Measurements from ENCODE around the gene BMPR1B.
"Not testable (repeated sequence)": the region's sequence is repeated elsewhere in the genome, so short reads cannot be mapped to it uniquely, and the experiment has no call there.

The BMPR1B gene

GRCh38 chr4:94763005-94763404, 5.2 kb downstream of the BMPR1B start:
- no peak for DNase-seq (ENCODE audit: low read depth)

GRCh38 chr4:94763500-94763899, 5.7 kb downstream of the BMPR1B start:
- no peak for DNase-seq (ENCODE audit: low read depth)

DNA sequence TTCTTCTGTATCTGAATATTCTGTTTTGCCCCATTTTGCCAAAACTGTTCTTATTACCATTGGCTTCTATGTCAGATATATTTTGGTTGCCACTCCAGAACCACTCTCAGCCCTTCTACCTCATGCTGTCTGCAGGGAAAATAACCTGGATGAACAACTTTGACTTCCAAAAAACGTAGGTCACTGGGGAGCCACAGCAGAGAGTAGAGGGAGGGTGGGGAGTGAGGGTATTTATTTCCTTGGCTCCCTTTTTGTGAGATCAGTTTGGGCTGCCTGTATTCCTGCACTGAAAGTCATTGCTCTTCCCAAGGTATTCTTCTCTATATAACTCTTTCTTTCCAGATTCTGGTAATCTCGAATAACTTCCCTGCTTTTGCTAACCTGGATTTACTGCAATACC, 6.3 kb downstream of the BMPR1B start:
- DNase-seq (ENCODE audit: low read depth), result no peak

DNA sequence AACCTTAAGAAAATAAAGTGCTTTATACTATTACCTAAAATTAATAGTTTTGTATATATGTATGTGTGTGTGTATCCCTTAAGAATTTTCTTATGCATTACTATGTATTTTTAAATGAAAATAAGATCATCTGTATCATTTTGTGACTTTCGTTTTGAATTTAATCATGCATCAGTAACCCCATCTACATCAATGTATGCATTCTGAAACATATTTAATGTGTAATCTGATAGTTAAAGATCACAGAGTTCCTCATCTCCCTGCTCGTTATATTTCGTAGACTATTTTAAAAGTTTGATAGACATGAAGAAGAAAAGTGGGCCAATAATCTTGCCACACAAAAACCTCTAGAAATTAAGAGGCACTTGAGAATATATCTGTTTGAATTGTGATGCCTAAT, 7.4 kb downstream of the BMPR1B start:
- no peak for DNase-seq (ENCODE audit: low read depth)

GRCh38 chr4:94765648-94766047, 7.9 kb downstream of the BMPR1B start:
- DNase-seq (ENCODE audit: low read depth), result no peak

DNA sequence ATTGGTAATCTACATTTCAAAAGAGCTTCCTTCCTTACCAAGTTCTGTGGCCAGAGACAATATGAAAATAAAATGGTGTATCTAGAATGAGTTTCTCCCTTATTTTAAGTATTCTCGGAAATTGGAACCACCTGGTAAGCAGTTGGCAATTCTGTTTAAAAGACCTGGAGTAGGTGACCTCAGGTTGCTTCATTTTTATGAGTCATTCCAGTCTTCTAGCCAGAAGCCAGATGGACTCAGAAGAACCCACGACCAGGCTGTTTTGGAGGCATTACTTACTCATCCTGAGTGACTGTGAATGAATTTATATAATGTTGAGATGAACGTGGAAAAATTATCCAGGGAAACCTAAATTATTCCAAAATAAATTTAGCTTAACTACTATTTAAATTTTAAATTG, 9.1 kb downstream of the BMPR1B start:
- peak; percentile 51 for DNase-seq (ENCODE audit: low read depth)

DNA sequence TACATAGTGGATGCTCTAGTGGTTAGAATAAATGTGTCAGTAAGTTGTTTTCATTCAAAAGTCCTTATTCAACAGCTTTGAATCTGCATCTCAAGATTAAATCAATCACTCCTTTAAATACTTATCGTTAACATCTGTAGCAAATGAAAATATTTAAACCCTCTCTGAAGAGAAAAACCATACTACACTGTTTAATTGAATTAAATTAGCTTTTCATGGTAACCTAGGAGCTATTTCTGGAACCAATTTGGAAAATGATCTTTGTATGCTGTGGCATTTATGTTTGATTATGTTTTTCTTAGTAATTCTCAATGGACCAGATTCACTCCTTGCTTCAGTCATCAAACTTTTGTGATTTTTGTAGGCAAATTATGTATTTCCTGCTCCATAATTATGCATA, 9.7 kb downstream of the BMPR1B start:
- DNase-seq (ENCODE audit: low read depth), result no peak

- DNase-seq (ENCODE audit: low read depth), result no peak
Measured at GRCh38 chr4:94782707-94783106, 25.0 kb downstream of the BMPR1B start.

GRCh38 chr4:94791701-94792100, 33.9 kb downstream of the BMPR1B start:
- no peak for DNase-seq (ENCODE audit: low read depth)

GRCh38 chr4:94798808-94799207, 41.1 kb downstream of the BMPR1B start:
- peak; percentile 39 for DNase-seq (ENCODE audit: low read depth)

GRCh38 chr4:94801016-94801415, 43.3 kb downstream of the BMPR1B start:
- DNase-seq (ENCODE audit: low read depth), result no peak

GRCh38 chr4:94802091-94802490, 44.3 kb downstream of the BMPR1B start:
- no peak for DNase-seq (ENCODE audit: low read depth)

DNA sequence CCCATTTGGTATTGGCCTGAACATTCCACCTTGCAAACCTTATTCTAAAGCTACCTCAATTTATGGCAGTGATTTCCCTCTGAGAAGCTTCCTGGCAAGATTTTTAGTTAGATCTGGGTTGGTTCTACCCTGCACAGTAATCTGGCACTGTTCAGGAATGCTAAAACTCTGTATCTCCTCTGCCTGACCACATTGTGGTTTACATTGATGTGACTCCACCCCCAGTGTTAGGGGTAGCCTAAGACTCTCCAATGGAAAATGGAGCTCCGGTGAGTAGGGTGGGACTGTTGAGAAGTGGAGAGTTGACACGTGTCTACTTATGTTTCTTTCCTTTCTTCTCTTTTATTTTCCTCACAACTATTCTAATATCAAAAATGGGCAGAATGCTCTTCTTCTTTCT, 45.4 kb downstream of the BMPR1B start:
- peak; percentile 26 for DNase-seq (ENCODE audit: low read depth)

- no peak for DNase-seq (ENCODE audit: low read depth)
Measured at GRCh38 chr4:94804650-94805049, 46.9 kb downstream of the BMPR1B start.

GRCh38 chr4:94806376-94806775, 48.6 kb downstream of the BMPR1B start:
- DNase-seq (ENCODE audit: low read depth), result no peak

- no peak for DNase-seq (ENCODE audit: low read depth)
Measured at GRCh38 chr4:94811643-94812042, 53.9 kb downstream of the BMPR1B start.

DNA sequence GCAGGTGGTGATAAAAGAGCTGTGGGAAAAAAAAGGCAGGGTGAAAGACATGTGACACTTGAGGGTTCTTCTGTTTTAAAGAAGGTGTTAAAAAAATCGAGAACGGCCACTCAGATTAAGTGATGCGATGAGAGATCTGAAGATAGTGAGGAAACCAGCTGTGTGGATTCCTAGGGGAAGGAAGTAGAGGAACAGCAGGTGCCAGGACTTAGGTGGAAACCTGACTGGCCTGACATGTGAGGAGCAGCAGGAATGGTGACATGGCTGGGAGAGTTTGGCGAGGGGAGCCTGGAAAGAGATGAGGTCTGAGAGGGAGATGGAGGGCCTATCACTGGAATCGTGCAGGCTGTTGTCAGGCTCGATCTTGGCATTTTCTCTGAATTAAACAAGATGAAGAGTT, 55.5 kb downstream of the BMPR1B start:
- DNase-seq (ENCODE audit: low read depth), result no peak

GRCh38 chr4:94814237-94814636, 56.5 kb downstream of the BMPR1B start:
- DNase-seq (ENCODE audit: low read depth), result no peak

DNA sequence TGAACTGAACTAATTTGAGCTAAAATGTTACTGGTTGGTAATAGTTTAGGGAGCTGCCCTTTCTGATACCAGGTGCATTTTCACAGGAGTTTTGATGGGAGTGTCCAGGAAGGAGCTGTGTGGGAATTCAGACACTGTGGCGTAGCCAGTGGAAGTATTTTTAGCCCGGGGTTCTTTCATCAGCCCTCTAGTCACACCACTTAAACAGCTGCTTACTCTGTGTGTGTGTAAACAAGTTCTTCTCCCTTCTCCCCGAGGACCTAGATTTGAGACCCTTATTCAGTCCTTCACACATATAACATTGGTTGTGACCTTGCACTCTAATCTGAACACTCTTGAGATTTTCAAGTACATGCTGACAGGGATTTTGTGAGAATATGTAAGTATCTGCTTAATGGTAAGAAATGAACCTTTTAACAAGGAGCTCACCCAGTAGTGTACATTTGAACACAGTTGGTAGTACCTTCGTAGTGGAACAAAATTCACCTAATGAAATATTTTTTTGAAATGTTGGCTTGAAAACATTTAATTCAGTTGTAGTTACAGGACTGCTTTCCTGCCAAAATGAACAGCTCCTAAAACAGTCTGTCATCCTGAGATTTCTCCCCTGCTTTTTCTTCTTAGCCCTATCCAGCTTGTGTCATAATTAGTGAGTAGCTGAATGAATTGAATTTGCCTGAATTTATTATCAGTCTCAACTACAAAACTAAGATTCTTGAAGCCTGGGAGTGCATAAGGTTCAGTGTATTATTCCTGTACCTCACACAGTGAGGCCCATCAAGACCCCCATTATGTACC, 61.8 kb downstream of the BMPR1B start:
- no peak for DNase-seq (ENCODE audit: low read depth)

- DNase-seq (ENCODE audit: low read depth), result no peak
Measured at GRCh38 chr4:94826206-94826605, 68.5 kb downstream of the BMPR1B start.

GRCh38 chr4:94827481-94828110, 69.8 kb downstream of the BMPR1B start:
- DNase-seq (ENCODE audit: low read depth), result peak; percentile 84

DNA sequence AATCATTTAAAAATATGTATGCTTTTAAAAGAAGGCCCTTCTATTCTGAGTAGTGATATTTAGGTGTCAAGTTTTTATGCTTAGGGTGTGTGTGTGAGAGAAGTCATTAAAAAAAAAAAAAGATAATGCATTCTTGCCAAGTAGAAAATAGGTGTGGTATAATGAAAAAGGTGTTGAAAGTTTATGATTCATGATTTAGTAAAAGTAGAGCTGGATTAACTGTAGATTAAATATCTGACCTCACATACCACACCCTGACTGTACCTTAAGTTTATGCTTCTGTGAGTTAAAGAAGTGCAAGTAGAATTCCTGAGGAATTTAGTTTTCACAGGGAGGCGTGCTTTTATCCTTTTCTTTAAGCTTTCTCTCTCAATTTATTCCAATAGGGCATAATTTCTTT, 71.1 kb downstream of the BMPR1B start:
- no peak for DNase-seq (ENCODE audit: low read depth)

DNA sequence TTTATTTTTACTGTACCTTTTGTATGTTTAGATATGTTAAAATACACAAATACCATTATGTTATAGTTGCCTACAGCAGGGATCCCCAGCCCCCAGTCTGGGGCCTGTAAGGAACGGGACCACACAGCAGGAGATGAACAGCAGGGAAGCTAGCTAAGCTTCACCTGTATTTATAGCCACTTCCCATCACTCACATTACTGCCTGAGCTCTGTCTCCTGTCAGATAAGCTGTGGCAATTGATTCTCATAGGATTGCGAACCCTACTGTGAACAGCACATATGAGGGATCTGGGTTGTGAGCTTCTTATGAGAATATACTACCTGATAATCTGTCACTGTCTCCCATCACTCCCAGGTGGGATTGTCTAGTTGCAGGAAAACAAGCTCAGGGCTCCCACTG, 73.9 kb downstream of the BMPR1B start:
- no peak for DNase-seq (ENCODE audit: low read depth)

GRCh38 chr4:94832329-94832728, 74.6 kb downstream of the BMPR1B start:
- not testable (repeated sequence) for DNase-seq (ENCODE audit: low read depth)
